Measurements from ENCODE around the gene BTF3.

Gene BTF3

DNA sequence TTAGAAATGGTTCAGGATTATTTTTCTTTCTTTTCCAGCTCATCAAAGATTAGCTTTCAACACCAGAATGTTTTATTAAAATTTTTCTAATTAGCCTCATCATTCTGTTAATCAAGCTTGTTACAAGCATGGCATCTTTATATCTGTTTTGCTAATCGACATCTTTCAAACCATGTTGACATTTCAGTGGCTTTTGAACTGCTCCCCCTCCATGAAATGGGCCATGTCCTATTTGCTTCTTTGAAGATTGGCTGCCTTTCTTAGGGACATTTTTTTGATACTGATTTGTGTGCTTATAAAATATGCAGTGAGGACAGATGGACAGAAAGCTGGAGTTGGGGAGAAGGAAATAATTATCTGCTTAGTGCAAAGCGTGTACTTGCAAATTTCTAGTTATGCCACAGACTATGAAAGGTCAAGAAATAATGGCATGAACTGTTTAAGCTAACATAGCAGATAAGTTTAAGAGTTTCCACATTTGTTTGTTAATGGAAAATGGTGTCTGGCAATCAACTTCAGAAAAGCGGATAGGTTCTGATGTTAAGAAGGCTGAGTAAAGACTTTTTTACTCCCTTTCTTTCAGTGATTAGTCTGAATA is 27.5 kb downstream of the BTF3 start:
- no peak for DNase-seq

DNA sequence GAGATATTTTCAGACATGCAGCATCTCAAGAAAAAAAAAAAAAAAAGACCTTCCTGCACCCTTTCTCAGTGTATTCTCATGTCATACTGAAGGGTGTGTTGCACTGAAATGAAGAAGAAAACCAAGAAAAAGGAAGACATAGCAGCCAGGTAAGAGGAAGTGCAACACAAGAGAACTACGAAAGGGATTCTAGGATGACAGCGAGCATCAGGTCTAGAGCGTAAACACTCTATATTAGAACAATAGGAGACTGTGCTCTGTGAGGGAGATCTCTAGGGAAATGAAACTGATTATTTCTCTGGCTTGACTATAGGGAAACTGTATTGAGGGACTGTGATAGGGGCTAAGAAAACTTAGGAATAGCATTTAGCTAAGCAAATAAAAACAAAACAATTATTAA is 30.0 kb downstream of the BTF3 start:
- no peak for DNase-seq

DNA sequence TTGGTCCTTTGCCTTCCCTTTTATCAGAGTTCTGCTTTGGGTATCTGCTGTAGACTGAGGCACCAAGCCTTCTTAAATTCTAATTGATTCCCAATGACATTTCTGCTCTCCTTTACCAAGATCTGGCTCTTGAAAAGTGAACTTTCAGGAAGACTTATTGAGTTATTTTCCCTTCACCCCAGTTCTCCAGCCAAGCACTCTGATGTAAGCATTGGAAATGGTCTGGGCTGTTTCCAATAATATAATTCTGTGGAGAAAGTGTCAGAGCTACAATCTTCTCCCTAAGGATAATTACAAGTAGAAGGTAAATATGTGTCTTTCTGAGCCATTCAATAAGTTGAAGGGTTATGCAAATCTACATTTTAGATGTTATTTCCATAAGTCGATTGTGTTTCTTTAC is 30.8 kb downstream of the BTF3 start:
- DNase-seq: no peak

DNA sequence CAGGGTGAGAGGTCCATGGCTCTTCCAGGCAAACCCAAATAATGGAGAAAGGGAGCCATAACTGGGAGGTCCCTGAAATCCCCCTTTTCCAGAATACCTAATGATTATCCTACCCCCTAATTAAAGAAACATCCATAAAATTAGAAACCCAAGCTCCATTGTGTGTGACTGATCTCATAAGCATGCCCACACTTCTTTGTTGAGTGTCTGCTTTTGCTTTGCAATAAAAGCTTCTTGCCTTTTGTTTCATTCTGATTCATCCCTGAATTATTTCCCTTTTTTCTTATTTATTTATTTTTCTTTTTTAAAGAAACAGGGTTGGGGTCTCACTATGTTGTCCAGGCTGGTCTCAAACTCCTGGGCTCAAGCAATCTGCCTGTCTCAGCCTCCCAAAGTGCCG is 33.1 kb downstream of the BTF3 start:
- peak; percentile 37 for DNase-seq

GRCh38 chr5:73532195-73532594 is 34.0 kb downstream of the BTF3 start:
- DNase-seq: no peak

DNA sequence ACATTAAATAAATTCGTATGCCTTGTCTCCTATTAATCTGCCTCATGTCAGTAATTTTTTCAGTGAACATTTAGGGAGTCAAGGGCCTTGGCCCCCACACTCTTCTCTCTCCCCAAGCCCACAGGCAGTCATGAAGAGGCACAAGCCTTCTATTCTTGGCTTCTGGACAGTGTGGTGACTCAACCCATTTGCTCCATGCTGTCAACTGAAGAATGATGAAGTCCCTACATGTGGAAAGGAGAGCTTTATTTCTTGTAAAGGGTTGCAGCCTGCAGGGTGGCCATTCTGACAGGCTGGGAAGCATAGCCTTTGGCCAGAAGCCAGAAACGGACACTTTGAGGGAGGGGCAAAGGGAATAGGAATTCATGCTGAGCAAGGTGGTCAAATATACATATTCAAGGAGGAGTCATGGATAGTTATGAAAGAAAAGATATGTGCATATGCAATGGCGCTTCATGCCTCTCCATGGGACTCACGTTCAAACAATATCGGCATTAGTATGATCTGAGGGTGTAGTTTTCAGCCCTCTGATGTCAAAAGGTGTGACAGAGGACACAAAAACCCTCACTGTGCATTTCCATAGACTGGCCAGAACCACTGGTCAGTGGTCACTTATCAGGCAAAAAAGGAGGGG is 35.9 kb downstream of the BTF3 start:
- DNase-seq: no peak

GRCh38 chr5:73534971-73535370 is 36.7 kb downstream of the BTF3 start:
- DNase-seq: no peak

DNA sequence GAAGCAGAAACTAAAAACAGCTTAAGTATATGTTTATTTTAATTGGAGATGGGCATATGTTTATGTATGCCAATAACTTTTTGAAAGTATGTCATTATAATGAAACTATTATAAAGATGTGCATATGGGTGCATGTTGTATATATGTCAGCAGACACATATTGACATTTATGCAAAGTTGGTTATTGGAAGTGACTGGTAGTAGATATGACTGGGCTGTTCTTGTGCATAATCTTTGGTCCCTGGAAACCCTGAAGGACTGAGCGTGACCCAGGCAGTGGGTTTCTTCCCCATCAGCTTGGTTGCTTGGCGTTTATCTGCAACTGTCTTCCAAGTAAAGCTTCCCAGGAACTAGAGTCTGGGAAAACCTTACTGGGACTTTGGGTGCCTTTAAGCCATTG is 41.5 kb downstream of the BTF3 start:
- no peak for DNase-seq

GRCh38 chr5:73540192-73540591 is 42.0 kb downstream of the BTF3 start:
- DNase-seq: no peak

- DNase-seq: no peak
These were observed 43.8 kb downstream of the BTF3 start for GRCh38 chr5:73542020-73542419.

- DNase-seq: no peak
These were observed 46.5 kb downstream of the BTF3 start for GRCh38 chr5:73544429-73545402.

DNA sequence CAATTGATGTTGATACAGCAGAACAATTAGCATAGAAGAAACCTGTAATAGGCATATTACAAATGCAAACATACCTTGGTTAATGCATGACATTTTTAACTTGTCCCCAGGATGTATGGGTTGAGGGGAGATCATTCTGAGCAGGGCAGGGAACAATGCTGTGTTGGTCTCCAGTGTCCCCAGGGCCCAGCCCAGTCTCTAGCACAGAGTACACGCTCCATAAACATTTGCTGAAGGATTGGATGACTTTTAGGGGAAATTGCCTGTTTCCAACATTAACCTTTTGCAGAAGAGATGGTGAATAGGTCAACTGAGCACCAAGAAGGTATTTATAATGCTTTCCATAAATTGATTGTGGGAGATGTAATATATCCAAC is 47.1 kb downstream of the BTF3 start:
- DNase-seq: no peak

GRCh38 chr5:73550016-73550415 is 51.8 kb downstream of the BTF3 start:
- DNase-seq: no peak

GRCh38 chr5:73552642-73553041 is 54.4 kb downstream of the BTF3 start:
- no peak for DNase-seq

Measured in suppressor macrophage treated with lipopolysaccharide for 4 hours (primary cell).